NCI-H345 (cell line): ENCODE results near the gene HYAL3.
"Not testable (repeated sequence)": the region's sequence is repeated elsewhere in the genome, so short reads cannot be mapped to it uniquely, and the experiment has no call there.

ENCODE experiments used
- DNase-seq: peaks from one replicate; lab custom pipeline; 2025; lab: John Stamatoyannopoulos, UW

The HYAL3 gene

DNA sequence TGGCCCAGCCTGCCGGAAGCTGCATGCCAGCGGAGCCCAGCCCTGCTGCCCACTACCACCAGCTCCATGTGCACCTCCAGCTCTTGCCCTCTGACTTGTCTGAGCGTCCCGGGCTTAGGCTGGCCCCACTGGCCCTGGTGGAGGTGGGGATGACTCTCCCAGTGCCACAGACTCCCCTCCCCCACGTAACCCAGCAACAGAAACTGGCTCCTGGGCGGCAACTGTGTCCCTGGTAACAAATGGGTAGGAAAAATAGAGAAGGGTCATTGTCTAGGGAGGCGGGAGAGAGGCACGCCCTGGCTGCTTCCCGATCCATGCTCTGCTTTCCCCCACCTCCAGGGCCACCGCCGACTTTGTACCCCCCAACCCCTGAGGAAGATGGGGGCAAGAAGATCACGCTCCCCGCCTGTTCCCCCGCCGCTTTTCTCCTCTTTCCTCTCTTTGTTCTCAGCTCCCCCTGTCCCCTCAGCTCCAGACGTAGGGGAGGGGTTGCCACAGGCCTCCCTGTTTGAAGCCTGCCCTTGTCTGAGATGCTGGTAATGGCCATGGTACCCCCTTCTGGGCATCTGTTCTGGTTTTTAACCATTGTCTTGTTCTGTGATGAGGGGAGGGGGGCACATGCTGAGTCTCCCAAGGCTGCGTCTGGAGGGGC is 41.0 kb downstream of the HYAL3 start:
- DNase-seq = no peak

DNA sequence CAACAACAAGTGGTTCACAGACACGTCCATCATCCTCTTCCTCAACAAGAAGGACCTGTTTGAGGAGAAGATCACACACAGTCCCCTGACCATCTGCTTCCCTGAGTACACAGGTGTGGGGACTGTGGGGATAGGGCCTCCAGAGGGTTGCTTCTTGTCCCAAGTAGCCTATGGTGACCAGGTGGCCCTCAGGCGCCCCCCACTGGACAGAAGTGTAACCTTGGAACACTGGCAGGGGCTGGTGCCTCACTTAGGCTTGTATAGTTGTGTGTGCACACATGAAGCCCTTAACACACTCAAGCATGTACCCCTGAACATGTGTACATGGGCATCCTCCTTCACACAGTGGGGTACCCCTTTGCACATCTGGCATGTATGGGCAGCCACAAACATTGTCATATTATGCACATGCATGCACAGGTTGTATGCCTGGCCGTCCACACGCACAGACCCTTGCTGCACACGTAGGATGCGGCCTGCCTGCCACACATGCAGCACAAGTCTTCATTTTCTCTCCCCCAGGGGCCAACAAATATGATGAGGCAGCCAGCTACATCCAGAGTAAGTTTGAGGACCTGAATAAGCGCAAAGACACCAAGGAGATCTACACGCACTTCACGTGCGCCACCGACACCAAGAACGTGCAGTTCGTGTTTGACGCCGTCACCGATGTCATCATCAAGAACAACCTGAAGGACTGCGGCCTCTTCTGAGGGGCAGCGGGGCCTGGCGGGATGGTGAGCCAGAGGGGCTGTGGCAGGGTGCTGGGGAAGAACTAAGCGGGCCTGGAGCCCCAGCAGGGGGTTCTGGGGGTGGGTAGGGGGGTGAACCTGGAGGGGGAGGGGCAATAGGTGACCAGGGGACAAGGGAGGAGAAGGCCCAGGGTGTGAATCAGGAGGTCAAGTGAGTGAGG is 42.0 kb downstream of the HYAL3 start:
- peak; percentile 19 for DNase-seq

DNA sequence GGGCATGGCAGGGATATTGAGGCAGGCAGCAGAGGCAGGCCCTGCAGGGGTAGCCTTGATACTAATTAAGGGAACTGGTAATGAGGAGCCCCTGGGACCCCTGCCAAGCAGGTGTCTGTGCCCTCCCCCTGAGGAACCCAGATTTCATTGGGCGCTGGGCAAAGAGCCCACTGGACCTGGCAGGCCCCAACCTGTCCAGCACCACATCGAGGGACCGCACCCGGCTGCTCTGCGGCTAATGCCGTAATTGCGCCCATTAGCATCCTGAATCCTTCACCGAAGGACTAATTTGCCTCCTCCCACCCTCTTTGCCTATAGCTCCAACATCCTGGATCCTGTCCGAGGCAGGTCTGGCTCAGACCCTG is 44.0 kb downstream of the HYAL3 start:
- no peak for DNase-seq

DNA sequence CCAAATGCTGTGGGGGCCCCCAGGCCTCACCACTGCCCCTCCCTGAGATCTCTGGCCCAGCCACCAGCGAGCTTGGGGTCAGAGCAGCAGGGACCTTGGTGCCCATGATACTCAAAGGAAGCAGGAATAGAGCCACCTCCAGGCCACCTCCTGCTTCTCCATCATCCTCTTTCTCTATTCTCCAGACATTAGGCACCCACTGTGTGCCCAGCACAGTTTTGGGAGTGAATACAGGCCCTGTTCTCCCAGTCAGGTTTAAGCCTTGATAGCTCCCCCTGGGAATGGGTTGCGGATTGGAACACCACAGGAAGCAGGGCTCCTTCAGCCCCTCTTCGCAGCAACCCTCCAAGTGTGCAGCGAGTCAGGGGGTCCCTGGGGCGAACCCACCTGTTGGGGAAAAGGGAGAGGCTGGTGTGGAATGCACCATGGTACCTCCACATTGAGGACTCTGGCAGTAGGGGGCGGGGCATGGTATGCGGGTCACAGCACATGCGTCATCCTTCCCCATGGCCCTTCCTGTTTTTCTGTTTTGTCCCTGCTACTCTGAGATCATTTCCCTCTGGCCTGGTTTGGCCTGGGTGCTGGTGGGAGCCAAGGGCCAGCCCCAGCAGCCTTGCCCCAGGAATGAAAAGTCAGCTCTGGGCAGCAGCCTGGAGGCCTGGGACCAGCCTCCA is 44.5 kb downstream of the HYAL3 start:
- DNase-seq = no peak

DNA sequence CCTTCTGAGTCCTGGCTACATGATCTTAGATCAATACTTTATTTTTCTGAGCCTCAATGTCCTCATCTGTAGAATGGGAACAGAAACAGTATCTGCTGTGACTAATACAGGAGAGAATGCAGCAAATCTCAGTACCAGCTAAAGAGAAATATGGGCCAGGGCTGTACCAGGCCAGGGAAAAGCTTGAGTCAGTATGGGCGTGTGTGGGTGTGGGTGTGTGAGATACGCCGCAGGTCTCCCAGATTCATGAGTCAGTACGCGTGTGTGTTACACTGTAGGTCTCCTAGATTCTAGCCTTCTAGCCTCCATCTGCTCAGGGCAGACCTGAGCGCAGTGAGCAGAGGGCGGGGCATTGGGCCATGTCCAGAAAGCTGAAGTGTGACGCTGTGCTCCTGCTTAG is 48.0 kb downstream of the HYAL3 start:
- no peak for DNase-seq

DNA sequence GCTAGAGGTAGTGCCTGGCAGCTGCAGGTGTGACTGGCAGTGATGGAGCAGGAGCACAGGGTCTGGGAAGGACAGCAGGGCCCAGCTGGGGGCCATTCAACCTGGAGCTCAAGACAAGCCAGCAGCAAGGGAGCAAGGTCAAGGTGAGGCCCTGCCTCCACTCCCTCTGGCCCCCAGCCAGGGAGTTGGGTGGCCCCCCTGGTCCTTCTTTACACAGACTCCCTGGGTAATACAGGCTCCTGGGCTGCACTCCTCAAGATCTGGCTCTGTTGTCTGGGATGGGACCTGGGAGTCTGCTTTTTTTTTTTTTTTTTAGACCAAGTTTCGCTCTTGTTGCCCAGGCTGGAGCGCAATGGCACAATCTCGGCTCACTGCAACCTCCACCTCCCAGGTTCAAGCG is 48.7 kb downstream of the HYAL3 start:
- no peak for DNase-seq

DNA sequence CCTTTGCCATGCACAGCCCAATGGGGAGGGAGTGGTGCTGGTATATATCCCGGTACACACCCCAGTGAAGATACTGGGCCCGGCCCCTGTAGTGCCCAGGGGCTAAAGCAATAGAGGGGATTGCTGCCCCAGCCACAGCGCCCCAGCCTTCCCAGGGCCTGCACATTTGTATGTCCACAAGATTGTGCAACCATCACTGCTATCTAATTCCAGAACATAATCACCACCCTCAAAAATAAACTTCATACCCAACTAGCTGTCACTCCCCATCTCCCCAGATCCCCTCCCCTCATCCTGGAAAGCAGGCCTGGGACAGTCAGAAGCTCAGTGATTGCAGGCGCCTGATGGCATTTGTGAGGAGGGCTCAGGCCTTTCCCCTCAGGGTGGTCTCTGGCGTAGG is 49.7 kb downstream of the HYAL3 start:
- DNase-seq = no peak

DNA sequence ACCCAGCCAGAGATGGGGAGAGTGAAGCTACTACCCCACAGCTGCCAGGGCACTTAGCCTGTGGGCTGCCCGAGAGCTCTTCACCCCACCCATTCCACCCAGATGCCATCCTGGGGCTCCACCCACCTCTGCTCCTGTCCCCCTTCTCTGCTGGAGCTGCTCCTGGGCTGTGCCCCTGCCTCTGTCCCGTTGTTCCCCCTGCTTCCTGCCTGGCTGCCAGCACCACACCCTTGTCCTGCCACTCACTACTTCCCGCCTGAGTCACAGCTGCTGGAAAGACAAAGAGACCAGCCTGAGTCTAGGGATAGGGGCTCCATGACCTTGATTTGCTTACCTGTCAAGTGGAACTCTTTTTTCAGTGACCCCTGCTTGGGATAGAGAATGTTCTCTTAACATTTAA is 50.8 kb downstream of the HYAL3 start:
- no peak for DNase-seq

DNA sequence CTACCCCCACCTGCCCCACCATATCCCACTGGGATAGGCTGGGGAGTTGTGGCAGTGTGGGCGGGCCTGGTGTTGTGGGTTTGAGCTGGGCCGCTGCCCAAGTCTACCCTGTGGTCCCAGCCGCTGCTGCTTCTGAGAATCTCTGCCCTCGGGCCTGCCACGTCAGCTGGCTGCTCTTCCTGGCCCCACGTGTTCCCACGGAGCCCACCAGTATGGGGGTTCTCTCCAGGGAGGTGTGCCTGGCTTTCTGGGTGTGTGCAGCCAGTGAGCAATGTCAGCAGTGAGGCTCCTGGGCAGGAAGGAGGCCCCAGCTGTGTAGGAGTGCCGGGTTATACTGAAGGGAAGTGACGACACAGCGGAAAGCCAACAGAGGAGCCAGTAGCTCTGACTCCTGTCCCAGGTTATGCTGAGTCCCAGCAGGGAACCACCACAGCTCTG is 52.7 kb downstream of the HYAL3 start:
- no peak for DNase-seq

DNA sequence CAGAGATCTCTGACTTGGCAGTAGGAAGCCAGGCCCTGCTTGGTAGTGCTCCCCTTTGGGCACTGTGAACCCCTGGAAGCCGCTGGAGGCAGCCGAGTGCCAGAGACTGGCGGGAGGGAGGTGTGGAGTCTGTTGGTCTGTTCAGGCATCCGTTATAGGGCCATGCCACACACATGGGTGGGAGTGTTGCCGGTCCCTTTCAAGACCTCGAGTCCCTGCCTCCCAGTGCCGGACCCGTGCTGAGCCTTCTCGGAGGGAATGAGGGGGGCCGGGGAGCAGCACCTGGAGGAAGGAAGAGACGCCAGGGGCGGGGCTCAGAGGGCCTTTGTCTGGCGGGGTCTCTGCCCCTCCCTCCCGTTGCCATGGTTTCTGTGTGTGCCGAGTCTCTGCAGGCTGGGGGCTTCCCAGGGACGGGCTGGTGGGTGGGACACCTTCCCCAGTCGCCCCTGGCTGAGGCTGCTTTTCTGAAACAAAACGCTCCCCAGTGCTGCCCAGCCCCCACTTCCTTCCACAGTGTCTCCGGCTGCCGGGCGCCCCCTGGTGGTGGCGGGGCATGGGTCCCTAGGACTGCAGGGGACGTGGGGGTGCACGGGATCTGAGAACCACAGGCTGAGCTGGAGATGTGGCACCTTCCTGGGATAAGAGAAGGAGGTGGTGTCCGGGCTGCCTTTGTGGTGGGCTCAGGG is 53.2 kb downstream of the HYAL3 start:
- peak; percentile 71 for DNase-seq

DNA sequence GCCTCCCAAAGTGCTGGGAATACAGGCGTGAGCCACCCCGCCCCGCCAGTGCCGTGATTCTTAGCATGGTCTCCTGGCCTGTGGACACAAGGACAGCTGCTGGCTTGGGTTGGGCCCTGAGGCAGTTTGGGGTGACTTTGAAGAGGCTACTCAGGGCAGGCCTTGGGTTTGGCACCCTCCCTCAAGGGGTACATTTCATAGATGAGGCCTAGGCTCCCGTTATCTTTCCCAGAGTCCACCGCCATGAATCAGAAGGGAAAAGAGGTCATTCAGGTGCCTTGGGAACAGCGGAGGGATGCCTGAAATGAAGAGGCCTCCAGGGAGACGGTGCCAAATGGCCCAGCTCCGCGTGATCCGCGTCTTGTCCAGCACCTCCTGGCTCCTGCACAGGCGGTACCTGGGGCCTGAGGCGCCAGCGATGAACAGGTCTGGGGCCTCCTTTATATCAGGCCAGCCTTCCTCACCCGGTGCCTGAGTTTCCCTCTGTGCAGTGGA is 53.9 kb downstream of the HYAL3 start:
- no peak for DNase-seq

DNA sequence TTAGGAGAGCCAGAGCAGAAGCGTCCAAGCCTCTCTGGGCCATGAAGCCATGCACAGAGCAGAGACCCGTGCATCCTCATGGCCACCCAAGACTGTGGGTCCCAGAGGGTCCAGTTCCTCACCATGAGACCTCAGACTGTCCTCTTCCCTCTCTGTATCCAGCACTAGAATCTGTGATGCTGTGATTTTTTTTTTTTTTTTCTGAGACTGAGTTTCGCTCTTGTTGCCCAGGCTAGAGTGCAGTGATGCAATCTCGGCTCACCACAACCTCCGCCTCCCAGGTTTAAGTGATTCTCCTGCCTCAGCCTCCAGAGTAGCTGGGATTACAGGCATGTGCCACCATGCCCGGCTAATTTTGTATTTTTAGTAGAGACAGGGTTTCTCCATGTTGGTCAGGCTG is 54.4 kb downstream of the HYAL3 start:
- not testable (repeated sequence) for DNase-seq

DNA sequence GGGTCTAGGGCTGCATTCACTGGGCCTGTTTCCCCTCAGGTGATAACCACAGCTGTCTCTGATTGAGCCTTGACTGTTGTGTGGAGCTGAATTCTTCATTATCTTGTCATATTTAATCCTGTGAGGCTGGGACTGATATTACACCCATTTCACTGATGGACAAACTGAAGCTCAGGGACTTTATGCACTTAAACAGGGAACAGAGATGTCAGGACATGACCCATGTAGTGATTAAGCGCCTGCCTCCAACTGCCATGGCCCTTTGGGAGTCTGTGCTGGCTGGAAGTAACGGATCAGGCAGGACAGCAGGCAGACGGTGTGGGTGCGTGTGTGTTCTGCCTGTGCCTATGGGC is 55.7 kb downstream of the HYAL3 start:
- DNase-seq = no peak

DNA sequence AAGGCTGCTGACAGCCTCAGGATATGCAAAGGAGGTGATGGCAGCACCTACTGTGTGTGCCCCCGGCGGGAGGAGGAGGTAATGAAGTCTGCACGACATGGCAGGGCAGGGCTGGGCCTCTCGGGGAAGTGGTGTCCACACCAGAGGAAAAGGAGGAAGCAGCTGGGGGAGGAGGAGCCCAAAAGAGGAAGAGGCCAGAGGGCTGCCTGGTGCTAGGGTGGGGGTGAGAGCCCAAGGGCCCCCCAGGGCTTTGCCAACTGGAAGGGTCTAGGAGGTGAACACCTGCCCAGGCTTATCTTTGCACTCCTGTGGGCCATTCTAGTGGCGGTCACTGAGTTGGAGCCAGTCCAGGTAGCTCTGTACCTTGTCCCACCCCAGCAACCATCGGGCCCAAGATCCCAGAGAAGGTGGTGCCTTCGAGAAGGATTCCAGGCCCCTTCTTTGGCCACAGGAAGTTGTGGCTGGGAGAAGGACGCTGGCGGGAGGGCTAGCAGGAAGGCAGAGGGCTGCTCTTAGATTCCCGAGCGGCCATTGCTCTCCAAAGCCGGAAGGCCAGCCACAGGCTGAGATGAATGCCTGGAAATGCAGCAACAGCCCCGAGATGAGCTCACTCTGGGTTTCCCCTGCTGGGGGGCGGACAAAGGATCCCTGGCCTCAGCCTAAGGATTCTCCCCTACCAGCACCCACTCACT is 56.2 kb downstream of the HYAL3 start:
- DNase-seq = no peak
